ENCODE measurements around the gene RAD18. TPM values are rescaled to one million over a fixed set of nuclear protein-coding genes. Genes with fewer than 3 reads are reported as not detected.

RAD18 gene
- polyA plus RNA-seq, 1 of the 3 experiments (the other 2 are of a cell fraction), result 5.7 TPM

GRCh38 chr3:9008550-9009255, 45.4 kb upstream of the RAD18 start:
- no peak overlapping the region for H3K4me2 ChIP-seq
- H3K9me3 ChIP-seq, result no peaks in the 10 kb centered on the region
- H3K4me3 ChIP-seq (ENCODE audit: low read depth in 2 of 2, low read length in 1 of 2), result no peak overlapping the region
- no peak overlapping the region for H3K27ac ChIP-seq (ENCODE audit: low read depth in 2 of 2, low read length in 1 of 2)
- H3K9me2 ChIP-seq, result no peaks in the 10 kb centered on the region
- POLR2A ChIA-PET, result no interaction called here
- no peaks in the 10 kb centered on the region for H3F3A ChIP-seq (replicated peaks; ENCODE audit: insufficient read depth)
- no peaks in the 10 kb centered on the region for H3K36me3 ChIP-seq (replicated peaks in 1 of 2; ENCODE audit: control insufficient read depth in 1 of 2, insufficient read depth in 2 of 2, low read length in 1 of 2)
- H2AFZ ChIP-seq (ENCODE audit: low read depth), result no peak overlapping the region
- no peaks in the 10 kb centered on the region for H4K20me1 ChIP-seq (ENCODE audit: insufficient read depth)
- no peak for DNase-seq
- WGBS (ENCODE audit: low lambda C conversion rate), result 34% methylated on average over 6 of the region's 6 CpGs
- CTCF ChIA-PET, result interaction anchor here (0.8 to 4.1 kb wide), 3 partner anchors 12 to 59 kb away, joined by 3 to 16 read pairs (median 4); no protein-coding TSS in a partner anchor
- no peak overlapping the region for H3K9ac ChIP-seq
- H3K27me3 ChIP-seq (ENCODE audit: insufficient read depth), result no peaks in the 10 kb centered on the region
- no peaks in the 10 kb centered on the region for H3K79me2 ChIP-seq (ENCODE audit: insufficient read depth)
- no peak for TF ChIP-seq TEAD4 (IDR thresholded peaks at IDR 0.05; ENCODE audit: borderline replicate concordance, insufficient read depth)
- no peak for TF ChIP-seq EZH2phosphoT487 (IDR thresholded peaks at IDR 0.05; ENCODE audit: borderline replicate concordance, low read depth)
- TF ChIP-seq SMC3 (IDR thresholded peaks at IDR 0.05; ENCODE audit: low read depth, low read length), result no peak
- TF ChIP-seq RCOR1 (IDR thresholded peaks at IDR 0.05; ENCODE audit: low read length), result no peak
- no peak for TF ChIP-seq FOSL2 (IDR thresholded peaks at IDR 0.05; ENCODE audit: borderline replicate concordance, low read depth)
- no peak for TF ChIP-seq ELF1 (IDR thresholded peaks at IDR 0.05)
- no peak for TF ChIP-seq FOXJ3 (CRISPR knock-in tag; IDR thresholded peaks at IDR 0.05)
- TF ChIP-seq POLR2AphosphoS5 (IDR thresholded peaks at IDR 0.05; ENCODE audit: low read depth, low read length), result no peak
- no peak for TF ChIP-seq JUND (IDR thresholded peaks at IDR 0.05)
- TF ChIP-seq MXI1 (IDR thresholded peaks at IDR 0.05; ENCODE audit: low read depth, low read length), result no peak
- TF ChIP-seq CTCF (IDR thresholded peaks at IDR 0.05), result no peak
- no peak for TF ChIP-seq FOXM1 (IDR thresholded peaks at IDR 0.05; ENCODE audit: low read depth)
- no peak for TF ChIP-seq CHD2 (IDR thresholded peaks at IDR 0.05; ENCODE audit: low read length, partially characterized antibody)
- no peak for TF ChIP-seq RFX5 (IDR thresholded peaks at IDR 0.05; ENCODE audit: low read length)
- no peak for TF ChIP-seq RAD21 (IDR thresholded peaks at IDR 0.05; ENCODE audit: low read length)
- TF ChIP-seq SIN3A (IDR thresholded peaks at IDR 0.05; ENCODE audit: borderline replicate concordance, low read depth, low read length), result no peak
- no peaks in the 10 kb centered on the region; a peak in 1 of 4 replicates for H3K4me1 ChIP-seq (ENCODE audit: control insufficient read depth in 1 of 2, insufficient read depth in 2 of 2, low read depth in 1 of 2, low read length in 1 of 2)

GRCh38 chr3:9007928-9008327, 44.7 kb upstream of the RAD18 start:
- TF ChIP-seq GABPA (IDR thresholded peaks at IDR 0.05; ENCODE audit: low read depth) (no peak), FOXJ3 (CRISPR knock-in tag; IDR thresholded peaks at IDR 0.05) (no peak), PBX3 (IDR thresholded peaks at IDR 0.05) (no peak), TCF12 (IDR thresholded peaks at IDR 0.05) (no peak), FOSL2 (IDR thresholded peaks at IDR 0.05; ENCODE audit: borderline replicate concordance, low read depth) (no peak), POLR2AphosphoS5 (IDR thresholded peaks at IDR 0.05; ENCODE audit: low read depth, low read length) (no peak), JUND (IDR thresholded peaks at IDR 0.05) (no peak), IRF3 (IDR thresholded peaks at IDR 0.05; ENCODE audit: low read depth, low read length) (no peak), RXRA (IDR thresholded peaks at IDR 0.05; ENCODE audit: borderline replicate concordance, low read depth) (no peak), NRF1 (IDR thresholded peaks at IDR 0.05; ENCODE audit: low read depth, low read length) (no peak), ELF1 (IDR thresholded peaks at IDR 0.05) (no peak), TAF1 (IDR thresholded peaks at IDR 0.05; ENCODE audit: borderline replicate concordance, low read depth, low read length) (no peak)
- Histone ChIP-seq H3K9me3 (no peaks in the 10 kb centered on the region), H3K4me2 (no peak overlapping the region), H3F3A (replicated peaks; ENCODE audit: insufficient read depth) (no peaks in the 10 kb centered on the region), H3K9me2 (no peaks in the 10 kb centered on the region), H3K79me2 (ENCODE audit: insufficient read depth) (no peaks in the 10 kb centered on the region), H3K4me1 (ENCODE audit: control insufficient read depth in 1 of 2, insufficient read depth in 2 of 2, low read depth in 1 of 2, low read length in 1 of 2) (no peaks in the 10 kb centered on the region; a peak in 1 of 4 replicates), H3K9ac (no peak overlapping the region), H3K36me3 (replicated peaks in 1 of 2; ENCODE audit: control insufficient read depth in 1 of 2, insufficient read depth in 2 of 2, low read length in 1 of 2) (no peaks in the 10 kb centered on the region), H3K27me3 (ENCODE audit: insufficient read depth) (no peaks in the 10 kb centered on the region), H2AFZ (ENCODE audit: low read depth) (no peak overlapping the region), H4K20me1 (ENCODE audit: insufficient read depth) (no peaks in the 10 kb centered on the region), H3K4me3 (ENCODE audit: low read depth in 2 of 2, low read length in 1 of 2) (no peak overlapping the region), H3K27ac (ENCODE audit: low read depth in 2 of 2, low read length in 1 of 2) (no peak overlapping the region)
- WGBS (ENCODE audit: low lambda C conversion rate), result 30% methylated on average over 2 of the region's 2 CpGs
- ChIA-PET POLR2A (no interaction called here), CTCF (interaction anchor here (0.9 to 4.1 kb wide), 2 partner anchors 19 to 60 kb away, joined by 4 to 16 read pairs; no protein-coding TSS in a partner anchor)
- DNase-seq, result no peak

Measured in SK-N-SH (cell line).